GM12878 (cell line): Measurements from ENCODE around the gene RAPGEF6.

ENCODE experiments used
- CBFB ChIP-seq: IDR thresholded peaks from 2 replicates; pipeline ENCODE4 v1.6.1; 2016; ENCODE audit warnings: antibody characterized with exemption, low read depth
- MTA2 ChIP-seq: fragments of 450-650 bp; IDR thresholded peaks from 2 replicates; pipeline ENCODE4 v1.6.1; 2016; ENCODE audit warnings: low read depth, mild to moderate bottlenecking, moderate library complexity
- POLR2A ChIP-seq: IDR thresholded peaks from 2 replicates; pipeline ENCODE4 v1.6.1; 2011; ENCODE audit warnings: low read depth, mild to moderate bottlenecking, low read length
- POLR2AphosphoS2 ChIP-seq: IDR thresholded peaks from 2 replicates; pipeline ENCODE4 v1.6.1; 2011; ENCODE audit warnings: low read depth, mild to moderate bottlenecking, low read length, improper control_type of control experiment, moderate library complexity
- POLR2AphosphoS5 ChIP-seq: IDR thresholded peaks from 2 replicates; pipeline ENCODE4 v1.6.1; 2011; ENCODE audit warnings: mild to moderate bottlenecking, low read length, inconsistent platforms
- RELA ChIP-seq: fragments of 450-650 bp; IDR thresholded peaks from 2 replicates; pipeline ENCODE4 v1.8.0; 2014; ENCODE audit warnings: borderline replicate concordance; ENCODE audit not compliant: partially characterized antibody
- SMAD5 ChIP-seq: IDR thresholded peaks from 2 replicates; pipeline ENCODE4 v1.6.1; 2016; ENCODE audit warnings: antibody characterized with exemption, low read depth
- SREBF1 ChIP-seq: IDR thresholded peaks from 2 replicates; pipeline ENCODE4 v1.6.1; 2012; ENCODE audit warnings: mild to moderate bottlenecking, low read length
- SRF ChIP-seq, 2 experiments: IDR thresholded peaks; 2 replicates each; pipeline ENCODE4 v1.6.1; 2011; ENCODE audit warnings: low read depth in 2 of 2, low read length in 2 of 2, mild to moderate bottlenecking in 1 of 2, moderate library complexity in 1 of 2
- TAF1 ChIP-seq: IDR thresholded peaks from 2 replicates; pipeline ENCODE4 v1.6.1; 2011; ENCODE audit warnings: mild to moderate bottlenecking, low read depth, low read length, borderline replicate concordance
- TF ChIP-seq, protein P1 (sequence below), 3 experiments: IDR thresholded peaks in 2 of 3; conservative IDR thresholded peaks in 1 of 3; 2 replicates each; pipeline ENCODE4 v1.5.1; 2011; ENCODE audit warnings: low read depth in 3 of 3, low read length in 3 of 3, mild to moderate bottlenecking in 3 of 3, control low read depth in 2 of 3, moderate library complexity in 2 of 3, inconsistent platforms in 1 of 3, mixed read lengths in 1 of 3; ENCODE audit not compliant: control insufficient read depth in 2 of 3, insufficient read depth in 1 of 3; ENCODE audit errors: extremely low read depth in 1 of 3
- TF ChIP-seq, protein P2 (sequence below): IDR thresholded peaks from 2 replicates; pipeline ENCODE4 v1.6.1; 2012; ENCODE audit warnings: low read depth, low read length, improper control_type of control experiment

- no peak for TF ChIP-seq SRF (IDR thresholded peaks at IDR 0.05; ENCODE audit: low read depth in 2 of 2, low read length in 2 of 2)
- no peak for TF ChIP-seq RELA
- TF ChIP-seq, protein P1, sequence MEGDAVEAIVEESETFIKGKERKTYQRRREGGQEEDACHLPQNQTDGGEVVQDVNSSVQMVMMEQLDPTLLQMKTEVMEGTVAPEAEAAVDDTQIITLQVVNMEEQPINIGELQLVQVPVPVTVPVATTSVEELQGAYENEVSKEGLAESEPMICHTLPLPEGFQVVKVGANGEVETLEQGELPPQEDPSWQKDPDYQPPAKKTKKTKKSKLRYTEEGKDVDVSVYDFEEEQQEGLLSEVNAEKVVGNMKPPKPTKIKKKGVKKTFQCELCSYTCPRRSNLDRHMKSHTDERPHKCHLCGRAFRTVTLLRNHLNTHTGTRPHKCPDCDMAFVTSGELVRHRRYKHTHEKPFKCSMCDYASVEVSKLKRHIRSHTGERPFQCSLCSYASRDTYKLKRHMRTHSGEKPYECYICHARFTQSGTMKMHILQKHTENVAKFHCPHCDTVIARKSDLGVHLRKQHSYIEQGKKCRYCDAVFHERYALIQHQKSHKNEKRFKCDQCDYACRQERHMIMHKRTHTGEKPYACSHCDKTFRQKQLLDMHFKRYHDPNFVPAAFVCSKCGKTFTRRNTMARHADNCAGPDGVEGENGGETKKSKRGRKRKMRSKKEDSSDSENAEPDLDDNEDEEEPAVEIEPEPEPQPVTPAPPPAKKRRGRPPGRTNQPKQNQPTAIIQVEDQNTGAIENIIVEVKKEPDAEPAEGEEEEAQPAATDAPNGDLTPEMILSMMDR (IDR thresholded peaks at IDR 0.05 in 2 of 3, conservative IDR thresholded peaks at IDR 0.05 in 1 of 3; ENCODE audit: control insufficient read depth in 2 of 3, extremely low read depth in 1 of 3, insufficient read depth in 1 of 3, low read depth in 3 of 3, low read length in 3 of 3): no peak
- no peak for TF ChIP-seq MTA2
- no peak for TF ChIP-seq POLR2AphosphoS2
- TF ChIP-seq, protein P2, sequence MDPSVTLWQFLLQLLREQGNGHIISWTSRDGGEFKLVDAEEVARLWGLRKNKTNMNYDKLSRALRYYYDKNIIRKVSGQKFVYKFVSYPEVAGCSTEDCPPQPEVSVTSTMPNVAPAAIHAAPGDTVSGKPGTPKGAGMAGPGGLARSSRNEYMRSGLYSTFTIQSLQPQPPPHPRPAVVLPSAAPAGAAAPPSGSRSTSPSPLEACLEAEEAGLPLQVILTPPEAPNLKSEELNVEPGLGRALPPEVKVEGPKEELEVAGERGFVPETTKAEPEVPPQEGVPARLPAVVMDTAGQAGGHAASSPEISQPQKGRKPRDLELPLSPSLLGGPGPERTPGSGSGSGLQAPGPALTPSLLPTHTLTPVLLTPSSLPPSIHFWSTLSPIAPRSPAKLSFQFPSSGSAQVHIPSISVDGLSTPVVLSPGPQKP: no peak
- TF ChIP-seq POLR2AphosphoS5: no peak
- TF ChIP-seq SREBF1: no peak
- no peak for TF ChIP-seq CBFB
- TF ChIP-seq TAF1: no peak
- TF ChIP-seq SMAD5: no peak
- no peak for TF ChIP-seq POLR2A
Measured at GRCh38 chr5:131530706-131531331, 104.2 kb downstream of the RAPGEF6 start.
